ENCODE data around the gene ABCC6.

DNA sequence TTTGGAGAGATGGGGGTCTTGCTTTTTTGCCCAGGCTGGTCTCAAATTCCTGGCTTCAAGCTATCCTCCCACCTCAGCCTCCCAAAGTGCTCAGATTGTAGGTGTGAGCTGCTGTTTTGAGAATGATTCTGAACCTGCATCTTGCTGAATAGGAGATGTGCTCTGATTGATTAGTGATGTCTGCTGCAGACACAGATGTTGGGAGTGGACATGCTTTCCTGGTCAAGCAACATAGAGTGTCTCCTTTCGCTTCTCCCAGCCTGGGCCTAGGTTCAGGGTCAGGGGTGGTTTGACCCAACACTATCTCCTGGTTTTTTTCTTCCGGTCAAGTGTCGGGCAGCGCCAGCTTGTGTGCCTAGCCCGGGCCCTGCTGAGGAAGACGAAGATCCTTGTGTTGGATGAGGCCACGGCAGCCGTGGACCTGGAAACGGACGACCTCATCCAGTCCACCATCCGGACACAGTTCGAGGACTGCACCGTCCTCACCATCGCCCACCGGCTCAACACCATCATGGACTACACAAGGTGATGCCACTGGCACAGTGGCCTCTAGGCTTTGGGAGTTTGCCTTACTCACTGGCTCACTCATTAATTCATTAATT, 85.2 kb downstream of the ABCC6 start:
- TF ChIP-seq, protein P1, sequence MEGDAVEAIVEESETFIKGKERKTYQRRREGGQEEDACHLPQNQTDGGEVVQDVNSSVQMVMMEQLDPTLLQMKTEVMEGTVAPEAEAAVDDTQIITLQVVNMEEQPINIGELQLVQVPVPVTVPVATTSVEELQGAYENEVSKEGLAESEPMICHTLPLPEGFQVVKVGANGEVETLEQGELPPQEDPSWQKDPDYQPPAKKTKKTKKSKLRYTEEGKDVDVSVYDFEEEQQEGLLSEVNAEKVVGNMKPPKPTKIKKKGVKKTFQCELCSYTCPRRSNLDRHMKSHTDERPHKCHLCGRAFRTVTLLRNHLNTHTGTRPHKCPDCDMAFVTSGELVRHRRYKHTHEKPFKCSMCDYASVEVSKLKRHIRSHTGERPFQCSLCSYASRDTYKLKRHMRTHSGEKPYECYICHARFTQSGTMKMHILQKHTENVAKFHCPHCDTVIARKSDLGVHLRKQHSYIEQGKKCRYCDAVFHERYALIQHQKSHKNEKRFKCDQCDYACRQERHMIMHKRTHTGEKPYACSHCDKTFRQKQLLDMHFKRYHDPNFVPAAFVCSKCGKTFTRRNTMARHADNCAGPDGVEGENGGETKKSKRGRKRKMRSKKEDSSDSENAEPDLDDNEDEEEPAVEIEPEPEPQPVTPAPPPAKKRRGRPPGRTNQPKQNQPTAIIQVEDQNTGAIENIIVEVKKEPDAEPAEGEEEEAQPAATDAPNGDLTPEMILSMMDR (IDR thresholded peaks at IDR 0.05; ENCODE audit: low read depth, low read length, missing input control): no peak
- no peak for TF ChIP-seq TAF1 (conservative IDR thresholded peaks at IDR 0.05)
